NCI-H1105 (cell line): ENCODE results near the gene NLRC3.

Experiments used
- DNase-seq: peaks from one replicate; lab custom pipeline; 2025; lab: John Stamatoyannopoulos, UW

The NLRC3 gene

DNA sequence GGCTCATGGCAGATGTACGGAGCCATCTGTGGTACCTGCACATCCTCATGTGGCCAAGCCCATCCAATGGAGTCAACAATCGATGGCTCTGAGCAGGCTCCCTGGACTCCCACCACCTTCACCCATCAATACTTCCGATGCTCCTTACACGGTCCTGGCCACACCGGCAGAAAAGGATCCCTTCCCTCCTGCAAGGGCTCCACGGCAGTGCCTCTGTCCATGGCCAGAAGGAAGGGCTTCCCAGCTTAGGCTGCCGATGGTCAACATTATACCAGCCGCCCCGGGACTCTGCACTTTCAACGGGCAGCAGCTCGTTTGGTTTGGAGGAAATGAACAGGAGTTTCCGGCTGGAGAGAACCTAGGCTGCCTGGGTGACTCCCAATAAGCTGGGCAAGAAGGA, 21.0 kb upstream of the NLRC3 start:
- no peak for DNase-seq

DNA sequence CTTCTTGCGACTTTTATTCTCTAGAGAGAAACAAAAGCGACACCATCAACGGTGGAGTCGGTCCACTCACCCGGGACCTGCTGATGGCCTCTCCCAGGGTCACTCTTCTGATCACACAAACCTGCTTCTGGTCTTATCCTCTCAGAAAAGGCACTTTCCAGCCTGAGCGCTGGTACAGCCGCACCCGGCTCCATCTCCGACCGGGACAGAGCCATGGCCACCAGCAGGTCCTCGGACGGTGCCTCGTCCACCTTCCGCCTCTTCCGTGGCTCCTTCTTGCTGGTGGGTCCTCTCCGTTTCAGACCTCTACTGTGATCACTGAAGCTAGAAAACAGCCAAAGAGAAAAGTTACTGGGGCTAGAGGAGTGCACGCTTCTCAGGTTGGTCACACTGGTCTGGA, 20.5 kb upstream of the NLRC3 start:
- DNase-seq, result no peak

DNA sequence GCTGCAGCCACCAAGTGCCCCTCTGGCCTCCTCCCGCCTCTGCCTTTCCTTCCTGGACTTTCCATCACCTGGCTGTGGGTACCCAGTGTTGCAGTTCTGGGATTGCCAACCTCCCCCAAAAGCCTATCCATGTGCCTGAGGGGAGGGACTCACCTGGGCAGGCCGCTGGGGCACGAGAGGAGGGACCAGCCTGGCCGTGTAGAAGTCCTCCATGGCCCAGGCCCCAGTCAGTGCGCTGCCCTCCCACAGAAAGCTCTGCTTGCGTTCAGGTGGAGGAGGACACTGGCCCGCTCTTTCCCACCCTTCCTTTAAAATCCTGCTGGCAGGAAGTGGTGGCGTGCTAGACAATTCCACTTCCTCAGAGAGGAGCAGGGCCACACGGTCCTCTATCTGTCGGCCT, 20.0 kb upstream of the NLRC3 start:
- no peak for DNase-seq

DNA sequence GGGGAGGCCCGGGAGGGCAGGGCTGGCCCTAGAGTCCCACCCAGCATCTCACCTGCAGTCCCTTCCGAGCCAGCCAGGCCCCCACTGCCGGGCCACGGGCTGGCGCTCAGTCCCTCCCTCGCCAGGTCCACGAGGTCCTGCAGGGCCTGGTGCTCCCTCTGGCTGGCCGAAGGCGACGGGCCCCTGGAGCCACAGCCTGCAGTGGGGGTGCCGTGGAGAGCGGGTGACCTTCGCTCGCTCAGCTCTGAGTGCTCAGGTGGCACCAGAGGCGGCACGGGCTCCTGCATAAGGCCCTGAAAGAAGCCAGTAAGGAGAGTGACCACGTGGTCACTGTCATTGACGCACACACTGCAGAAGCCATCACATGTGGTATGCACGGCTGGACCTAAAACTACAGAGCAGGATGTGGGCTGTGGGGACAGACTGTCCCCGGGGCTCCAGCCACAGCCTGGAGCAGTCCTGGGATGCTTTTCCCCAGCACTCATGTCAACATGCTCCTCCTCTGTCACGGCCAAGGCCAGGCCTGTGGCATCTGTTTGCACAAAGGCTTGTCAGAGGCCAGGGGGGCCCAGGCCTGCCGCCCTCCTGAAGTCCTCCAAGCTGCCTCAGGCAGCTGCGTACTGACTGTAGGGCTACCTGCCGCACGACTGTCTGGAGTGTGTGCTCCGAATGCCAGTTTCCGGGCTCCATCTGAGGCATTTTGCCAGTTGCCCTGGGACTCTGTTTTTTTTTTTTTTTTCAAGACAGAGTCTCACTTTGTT, 19.1 kb upstream of the NLRC3 start:
- DNase-seq, result no peak

DNA sequence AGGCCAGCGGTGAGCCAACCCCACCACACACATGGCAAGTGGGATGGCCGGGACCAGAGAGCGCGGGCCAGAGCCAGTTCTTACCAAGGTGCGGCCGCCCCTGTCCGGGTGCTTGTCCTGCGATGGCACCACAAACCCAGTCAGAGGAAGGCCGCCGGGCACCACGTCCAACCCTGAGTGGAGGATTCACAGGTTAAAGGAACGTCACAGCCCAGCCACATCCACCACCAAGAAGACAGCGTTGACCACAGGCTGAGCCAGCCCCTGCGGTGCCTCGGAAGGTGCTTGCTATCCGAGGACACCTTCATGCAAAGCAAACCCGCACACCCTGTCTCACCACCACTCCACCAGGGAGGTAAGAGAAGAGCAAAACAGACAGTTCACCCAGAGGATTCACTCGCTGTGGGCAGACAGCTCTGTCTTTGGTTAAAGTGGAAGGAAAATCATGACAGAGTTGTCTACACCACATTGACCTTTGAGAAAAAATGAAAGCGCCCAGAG, 18.4 kb upstream of the NLRC3 start:
- no peak for DNase-seq

DNA sequence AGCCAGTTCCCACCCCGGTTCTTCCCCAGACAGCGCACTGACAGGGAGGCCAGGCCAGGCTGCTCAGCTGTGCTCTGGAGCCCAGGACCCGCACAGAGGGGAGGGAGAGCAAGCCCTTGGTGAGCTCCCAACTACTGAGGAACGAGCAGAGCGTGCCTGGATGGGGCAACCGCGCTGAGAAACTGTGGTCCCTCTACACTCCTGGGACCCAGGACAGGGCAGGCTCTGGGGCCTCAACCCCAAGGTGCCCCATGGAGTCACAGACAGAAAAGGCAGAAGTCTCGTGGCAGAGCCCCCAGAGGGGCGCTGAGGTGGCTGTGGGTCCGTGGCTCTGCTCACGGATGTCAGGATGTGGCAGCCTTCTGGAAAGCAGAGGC, 17.9 kb upstream of the NLRC3 start:
- no peak for DNase-seq

DNA sequence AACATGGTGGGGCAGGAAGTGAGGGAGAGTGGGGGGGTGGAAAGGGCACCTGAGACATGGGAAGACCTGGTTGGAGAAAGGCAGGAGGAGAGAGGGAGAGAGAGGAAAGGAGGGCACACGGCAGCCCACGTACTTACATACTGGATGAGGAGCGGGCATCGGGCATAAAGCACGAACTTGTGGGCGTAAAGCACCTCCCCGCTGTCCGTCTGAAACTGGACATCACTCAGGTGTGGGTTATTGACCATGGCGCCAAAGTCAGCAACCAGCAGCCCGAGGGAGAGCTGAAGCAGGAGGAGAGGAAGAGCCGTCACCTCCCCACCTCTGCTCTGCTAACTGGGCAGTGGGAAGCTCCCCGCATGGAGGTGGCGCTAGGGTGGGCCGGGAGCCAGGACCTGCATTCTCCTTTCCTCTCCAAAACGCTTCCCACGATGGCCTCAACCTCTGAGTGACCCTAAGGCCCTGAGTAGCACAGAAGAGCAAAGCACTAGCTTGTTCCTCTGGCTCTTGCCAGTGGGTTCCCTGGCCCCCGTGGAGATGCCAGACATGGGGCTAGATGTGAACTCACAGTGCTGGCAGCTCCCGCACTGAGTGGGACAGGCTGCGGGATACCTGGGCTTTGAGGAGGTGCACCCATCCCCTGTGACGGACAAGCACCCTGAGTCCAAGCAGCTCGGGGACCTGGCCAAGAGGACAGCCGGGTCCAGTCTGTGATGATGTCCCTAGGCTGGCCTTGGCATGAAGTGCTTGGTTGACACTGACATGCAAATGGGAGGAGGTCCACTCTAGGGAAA, 17.3 kb upstream of the NLRC3 start:
- DNase-seq, result no peak

DNA sequence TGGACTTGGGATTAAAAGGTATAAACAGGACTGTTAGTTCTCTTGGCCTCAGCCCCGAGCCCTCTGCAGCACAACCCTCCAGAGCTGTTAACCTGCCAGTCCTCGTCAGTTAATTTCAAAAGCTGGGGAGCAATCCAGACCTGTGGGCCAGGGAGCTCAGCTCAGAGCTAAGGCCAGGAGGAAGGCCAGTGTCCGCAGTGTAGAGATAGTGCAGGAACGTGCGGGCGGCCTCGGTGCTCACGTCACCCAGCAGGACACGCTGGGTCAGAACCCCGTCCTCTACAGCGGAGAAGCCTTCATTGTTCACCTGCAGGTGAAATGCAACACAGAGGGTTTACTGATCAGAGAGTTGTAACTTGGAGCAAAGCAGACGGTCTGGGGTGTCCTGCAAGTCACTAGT, 15.4 kb upstream of the NLRC3 start:
- DNase-seq, result no peak

DNA sequence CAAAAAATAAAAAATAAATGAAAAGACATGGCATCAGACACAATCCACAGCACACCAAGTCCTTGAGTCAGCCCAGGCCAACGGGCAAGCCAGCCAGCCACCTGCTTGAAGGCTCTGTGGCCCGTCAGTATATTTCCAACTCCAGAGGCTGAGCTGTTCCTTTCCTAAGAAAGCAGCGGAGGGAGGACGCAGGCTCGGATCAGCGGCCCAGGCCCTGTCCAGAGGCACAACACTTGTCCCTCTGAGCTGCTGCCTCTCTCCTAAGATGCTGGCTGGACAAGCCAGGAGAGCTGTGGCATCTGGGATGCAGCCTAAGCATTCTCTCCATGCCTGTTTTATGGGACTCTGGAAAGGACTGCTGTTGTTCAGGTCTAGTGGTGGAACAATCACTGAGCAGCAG, 14.8 kb upstream of the NLRC3 start:
- DNase-seq, result no peak

DNA sequence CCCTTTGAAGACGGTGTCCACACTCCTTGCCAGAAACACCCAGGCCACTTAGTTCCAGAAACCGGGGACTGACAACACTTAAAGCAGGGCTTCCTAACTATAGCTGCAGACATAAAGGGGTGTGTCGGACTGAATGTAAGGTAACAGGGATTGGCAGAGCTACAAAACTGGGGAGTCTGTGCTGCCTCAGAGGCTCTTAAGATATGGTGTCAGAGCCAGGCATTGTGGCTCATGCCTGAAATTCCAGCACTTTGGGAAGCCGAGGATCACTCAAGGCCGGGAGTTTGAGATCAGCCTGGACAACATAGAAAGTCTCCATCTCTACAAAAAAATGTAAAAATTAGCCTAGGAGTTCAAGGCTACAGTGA, 14.2 kb upstream of the NLRC3 start:
- DNase-seq, result no peak

DNA sequence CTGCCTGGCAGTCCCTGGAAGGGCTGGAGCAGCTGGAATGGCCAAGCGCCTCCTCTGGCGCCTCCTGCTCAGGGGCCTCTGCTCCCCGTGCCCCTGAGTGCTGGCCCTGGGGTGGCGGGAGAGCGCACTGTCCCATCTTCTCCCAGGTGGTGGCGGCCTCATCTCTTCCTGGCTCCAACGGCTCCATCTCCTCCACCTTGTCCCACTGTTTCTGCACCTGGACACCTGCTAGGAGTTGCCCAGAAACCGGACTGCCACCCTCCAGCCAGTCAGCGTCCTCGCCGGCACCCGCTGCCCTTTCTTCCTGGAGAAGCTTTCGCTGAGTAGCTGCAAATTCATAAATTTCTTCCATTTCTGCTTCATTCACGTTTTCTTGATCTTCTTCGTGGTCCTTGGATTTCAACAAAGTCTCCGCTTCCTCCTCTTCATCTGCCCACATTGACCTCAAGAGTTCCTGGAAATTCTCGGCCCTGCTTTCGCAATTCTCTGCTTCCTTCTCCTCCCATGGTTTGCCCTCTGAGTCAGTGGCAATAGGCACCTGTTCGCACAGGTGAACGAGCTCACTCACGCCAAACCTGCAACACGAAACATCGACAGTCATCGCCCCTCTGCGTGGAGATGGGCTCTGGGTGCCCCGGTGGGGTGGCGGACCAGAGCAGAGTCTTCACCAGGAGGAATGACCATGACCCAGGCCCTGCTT, 13.7 kb upstream of the NLRC3 start:
- DNase-seq, result no peak

DNA sequence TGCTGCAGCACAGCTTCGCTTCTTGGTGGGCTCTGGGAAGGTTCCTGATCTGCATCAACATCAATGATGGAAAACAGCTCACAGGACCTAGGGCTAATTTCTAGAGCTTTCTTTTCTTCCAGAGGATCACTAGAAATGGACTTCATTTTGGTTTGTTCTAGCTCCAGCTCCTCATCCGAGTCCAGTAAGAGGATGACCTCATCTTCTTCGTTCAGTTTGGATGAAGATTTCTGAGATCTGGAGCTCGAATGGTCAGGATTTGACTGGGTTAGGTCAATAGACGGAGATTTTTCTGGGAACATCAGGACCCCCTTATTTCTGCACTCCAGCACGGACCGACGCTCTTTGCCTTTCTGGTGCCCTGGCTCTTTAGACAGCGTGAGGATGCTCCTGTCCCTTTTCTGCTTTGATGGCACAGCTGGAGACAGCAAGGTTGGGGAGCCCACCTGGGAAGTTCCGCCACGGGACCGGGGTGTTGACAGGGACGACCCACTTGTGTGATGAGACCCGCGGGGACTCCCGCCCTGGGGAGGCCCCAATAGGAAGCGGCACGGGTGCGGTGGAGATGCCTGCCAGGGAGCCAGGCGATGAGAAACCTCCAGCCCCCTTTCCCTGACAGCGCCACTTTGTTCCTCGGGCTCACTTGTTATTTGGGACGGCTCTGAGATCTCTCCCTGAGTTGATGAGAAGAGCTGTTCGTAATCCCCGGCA, 12.9 kb upstream of the NLRC3 start:
- no peak for DNase-seq

DNA sequence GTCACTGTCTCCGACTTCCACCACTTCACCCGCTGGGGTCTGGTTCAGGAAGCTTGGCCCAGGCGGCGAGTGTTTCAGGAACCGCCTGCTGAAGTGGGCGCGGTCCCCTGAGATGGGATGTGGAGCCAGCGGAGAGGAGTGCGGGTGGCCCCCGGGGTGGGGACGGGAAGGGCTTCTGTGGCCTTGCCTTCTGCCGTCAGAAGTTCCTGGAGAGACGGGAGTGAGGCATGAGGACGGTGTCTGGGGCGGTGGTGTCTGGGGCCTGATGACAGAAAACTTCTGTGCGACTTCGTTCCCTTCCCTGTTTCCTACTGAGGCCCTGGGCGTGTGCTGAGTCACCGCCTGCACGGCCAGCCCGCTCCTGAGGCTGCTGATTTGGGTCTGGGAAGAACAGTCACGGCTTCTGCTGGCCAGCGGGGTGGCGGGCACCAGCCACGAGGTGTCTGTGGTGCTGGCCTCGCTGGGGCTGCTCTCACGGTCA, 12.3 kb upstream of the NLRC3 start:
- no peak for DNase-seq

DNA sequence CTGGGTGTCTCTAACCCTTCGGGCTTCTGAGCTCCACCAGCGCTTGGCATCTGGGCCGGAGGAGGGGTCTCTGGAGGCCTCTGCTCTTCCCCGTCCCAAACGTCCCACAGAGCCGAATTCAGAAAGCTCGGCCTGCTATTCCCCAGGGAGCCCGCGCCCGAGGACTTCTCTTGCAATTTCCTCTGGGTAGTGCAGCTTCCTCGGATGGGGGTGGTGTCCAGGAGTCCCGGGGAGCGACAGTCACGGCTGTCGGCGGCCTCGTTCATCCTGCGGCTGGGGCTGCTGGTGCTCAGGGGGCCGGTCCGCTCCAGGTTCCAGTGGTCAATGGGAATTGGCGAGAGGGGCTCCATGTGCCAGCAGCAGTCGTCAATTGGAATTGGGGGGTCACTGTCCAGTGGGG, 11.8 kb upstream of the NLRC3 start:
- DNase-seq, result no peak

DNA sequence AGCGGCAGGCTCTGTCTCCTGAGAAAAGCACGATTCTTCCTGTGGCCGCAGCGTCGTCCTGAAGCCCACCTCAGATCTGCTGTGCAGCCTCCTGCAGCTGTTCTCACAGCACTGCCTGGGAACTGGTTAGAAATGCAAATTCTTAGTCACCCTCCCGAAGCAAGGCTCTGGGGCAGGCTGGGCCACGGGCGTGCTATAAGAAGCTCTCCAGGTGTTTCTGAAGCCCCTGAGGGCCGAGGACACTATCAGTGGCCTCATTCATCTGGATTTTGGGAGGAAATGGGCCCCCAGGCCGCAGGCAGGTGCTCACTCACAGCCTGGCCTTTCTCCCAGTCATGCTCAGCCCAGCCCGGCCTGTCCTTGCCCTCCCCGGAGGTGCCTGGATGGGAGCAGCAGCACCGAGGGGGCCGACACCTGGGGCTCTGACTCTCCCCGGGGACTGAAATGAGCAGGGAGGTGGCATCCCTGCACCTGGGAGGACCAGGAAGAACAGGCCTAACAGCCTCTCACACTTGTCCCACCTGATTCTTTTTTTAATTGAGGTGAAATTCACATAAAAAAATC, 10.4 kb upstream of the NLRC3 start:
- DNase-seq, result no peak

DNA sequence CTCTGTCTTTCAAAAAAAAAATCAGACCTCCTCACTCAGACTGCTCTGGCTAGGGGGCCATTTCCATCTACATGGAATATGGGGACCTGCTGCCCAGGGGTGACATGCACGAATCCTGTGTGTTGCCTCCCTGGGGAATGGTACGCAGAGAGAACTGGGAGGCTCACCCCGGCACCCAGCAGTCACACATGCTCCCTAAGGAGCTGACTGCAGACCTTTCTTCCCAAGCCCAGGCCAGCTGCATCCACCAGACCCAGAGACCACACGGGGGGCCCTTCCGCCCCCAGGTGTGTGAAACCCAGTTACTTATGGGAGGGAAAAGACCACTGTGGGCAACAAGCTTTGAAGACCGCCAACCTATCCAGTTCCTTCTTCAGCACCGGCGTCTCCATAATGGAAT, 7.2 kb upstream of the NLRC3 start:
- no peak for DNase-seq

DNA sequence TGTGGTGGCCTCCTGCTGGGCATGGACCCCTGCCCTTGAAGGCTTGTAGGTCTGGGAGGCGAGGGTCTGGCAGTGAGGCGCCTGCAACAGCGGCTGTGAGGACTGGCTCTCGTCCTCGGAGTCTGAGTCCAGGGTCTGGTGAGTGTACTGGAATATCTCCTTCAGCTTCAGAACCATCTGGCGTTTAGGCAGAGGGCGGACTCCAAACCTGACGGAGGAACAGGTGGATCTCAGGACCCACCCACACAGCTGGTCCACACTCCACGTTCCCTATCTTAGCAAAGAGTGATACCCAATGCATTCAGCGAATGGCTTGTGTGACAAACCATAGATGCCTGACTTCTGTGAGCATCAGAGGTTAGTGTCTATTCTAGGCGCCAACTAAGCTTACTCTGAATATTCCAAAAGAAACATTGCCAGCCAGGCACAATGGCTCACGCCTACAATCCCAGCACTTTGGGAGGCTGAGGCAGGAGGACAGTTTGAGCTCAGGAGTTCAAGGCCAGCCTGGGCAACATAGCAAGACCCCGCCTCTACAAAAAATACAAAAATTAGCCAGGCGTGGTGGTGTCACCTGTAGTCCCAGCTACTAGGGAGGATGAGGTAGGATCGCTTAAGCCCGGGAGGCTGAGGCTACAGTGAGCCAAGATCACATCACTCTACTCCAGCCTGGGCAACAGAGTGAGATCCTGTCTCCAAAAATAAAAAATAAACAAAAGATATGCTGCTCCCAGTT, 6.3 kb upstream of the NLRC3 start:
- DNase-seq, result no peak

DNA sequence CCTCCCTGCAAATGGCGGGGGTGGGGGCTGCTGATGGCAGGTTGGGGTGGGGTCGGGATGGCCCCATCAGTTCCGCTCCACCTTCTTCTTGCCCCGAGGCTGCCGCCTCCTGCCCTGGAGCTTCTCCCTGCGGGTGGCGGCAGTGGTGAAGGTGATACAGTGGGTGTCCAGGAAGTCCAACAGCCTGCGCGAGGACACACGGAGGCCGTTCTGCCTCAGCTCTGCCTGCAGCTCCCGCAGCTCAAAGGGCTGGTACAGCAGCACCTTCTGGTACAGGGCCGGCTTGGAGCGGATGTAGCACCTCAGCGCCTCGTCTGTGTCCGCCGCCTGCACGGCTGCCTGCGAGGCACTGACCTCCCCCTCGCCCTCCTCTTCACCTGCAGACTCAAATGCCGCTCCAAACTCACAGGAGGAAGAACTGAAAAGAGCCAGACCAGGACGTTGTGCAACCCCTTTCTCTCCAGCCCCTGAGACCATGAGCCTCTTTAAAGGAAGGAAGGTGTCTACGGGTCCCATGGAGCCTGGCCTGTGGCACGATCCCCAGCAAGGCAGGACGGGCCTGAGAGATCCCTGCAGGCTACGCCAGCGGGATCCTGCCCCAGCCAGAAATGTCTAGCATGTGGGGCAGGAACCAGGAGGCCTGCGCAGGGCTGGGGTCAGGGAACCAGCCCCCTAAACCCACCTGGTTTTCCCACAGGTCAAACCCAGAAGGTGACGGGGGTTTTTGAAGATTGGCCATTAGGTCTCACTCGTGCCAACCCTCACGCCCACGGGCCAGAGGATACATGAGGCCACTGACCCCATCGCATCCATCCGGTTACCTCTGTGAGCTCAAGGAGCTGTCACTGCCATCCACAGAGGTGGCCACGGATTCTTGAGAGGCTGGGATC, 5.3 kb upstream of the NLRC3 start:
- DNase-seq, result no peak

DNA sequence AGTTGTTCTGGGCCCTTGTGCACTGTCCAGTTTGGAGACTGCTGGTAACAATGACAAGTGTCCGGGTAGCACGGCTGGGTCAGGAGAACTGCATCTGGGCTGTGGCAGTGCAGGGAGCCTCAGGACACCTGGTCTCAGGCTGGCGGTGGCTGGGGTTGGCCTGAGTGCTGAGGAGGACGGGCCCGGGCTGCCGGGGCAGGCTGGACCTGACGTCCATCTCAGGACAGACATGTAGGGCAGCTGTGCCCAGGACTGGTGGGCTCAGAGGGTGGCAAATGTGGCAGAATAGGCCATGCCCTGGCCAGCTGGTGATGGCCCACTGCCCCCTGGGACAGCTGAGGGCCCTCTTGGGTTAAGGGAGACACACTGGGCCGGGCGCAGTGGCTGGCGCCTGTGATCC, 4.2 kb upstream of the NLRC3 start:
- no peak for DNase-seq

DNA sequence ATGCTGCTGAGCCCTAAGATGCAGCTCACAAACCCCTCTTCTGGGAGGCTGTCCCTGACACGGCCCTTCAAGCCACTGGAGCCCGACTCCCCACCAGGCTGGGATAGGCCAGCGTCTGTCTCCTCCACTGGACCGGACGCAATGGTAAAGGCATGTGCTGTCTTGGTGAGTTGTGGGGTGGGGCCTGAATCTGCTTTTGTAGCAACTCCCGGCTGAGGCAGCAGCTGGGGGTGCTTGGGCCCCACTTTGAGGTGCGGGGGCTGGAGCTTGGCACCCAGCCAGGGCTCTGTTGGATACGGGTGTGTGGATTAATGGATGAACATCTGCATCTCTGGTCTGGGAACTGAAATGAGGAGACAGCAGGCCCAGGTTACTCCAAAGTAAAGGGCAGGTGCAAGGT, 3.5 kb upstream of the NLRC3 start:
- DNase-seq, result no peak
